Measurements from ENCODE around the gene MTA3.

The MTA3 gene

GRCh38 chr2:42652086-42652485, 83.7 kb downstream of the MTA3 start:
- no peak for TF ChIP-seq MAX (IDR thresholded peaks at IDR 0.05; ENCODE audit: low read depth, low read length)
- TF ChIP-seq, protein P1, sequence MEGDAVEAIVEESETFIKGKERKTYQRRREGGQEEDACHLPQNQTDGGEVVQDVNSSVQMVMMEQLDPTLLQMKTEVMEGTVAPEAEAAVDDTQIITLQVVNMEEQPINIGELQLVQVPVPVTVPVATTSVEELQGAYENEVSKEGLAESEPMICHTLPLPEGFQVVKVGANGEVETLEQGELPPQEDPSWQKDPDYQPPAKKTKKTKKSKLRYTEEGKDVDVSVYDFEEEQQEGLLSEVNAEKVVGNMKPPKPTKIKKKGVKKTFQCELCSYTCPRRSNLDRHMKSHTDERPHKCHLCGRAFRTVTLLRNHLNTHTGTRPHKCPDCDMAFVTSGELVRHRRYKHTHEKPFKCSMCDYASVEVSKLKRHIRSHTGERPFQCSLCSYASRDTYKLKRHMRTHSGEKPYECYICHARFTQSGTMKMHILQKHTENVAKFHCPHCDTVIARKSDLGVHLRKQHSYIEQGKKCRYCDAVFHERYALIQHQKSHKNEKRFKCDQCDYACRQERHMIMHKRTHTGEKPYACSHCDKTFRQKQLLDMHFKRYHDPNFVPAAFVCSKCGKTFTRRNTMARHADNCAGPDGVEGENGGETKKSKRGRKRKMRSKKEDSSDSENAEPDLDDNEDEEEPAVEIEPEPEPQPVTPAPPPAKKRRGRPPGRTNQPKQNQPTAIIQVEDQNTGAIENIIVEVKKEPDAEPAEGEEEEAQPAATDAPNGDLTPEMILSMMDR (IDR thresholded peaks at IDR 0.05; ENCODE audit: low read depth, low read length) = no peak
- no peak for TF ChIP-seq MYC (IDR thresholded peaks at IDR 0.05; ENCODE audit: low read depth, low read length)
- no peak for TF ChIP-seq POLR2A (IDR thresholded peaks at IDR 0.05; ENCODE audit: extremely low read depth, insufficient read length)
- H3K4me3 ChIP-seq (ENCODE audit: low read depth, low read length) = no peak overlapping the region
- no peak for DNase-seq (ENCODE audit: low read depth)

DNA sequence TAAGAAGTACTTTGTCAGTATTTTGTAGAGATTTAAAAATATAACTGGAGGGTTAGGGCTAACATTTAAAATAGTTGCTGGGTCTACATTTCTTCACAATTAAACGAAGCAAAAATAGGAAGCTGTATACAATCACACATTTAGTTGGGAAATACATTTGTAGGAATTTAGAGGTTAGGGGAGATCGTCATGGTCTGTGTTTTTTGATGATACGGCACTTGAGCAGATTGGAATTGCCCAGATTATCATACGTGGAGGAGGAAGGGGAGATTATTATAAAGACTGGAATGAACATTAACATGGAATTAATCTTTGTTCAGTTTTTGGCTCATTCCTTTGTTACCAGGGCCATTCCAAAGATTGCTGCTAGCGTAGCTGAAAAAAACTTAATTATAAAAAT, 84.6 kb downstream of the MTA3 start:
- TF ChIP-seq POLR2A (IDR thresholded peaks at IDR 0.05; ENCODE audit: extremely low read depth, insufficient read length) (no peak), MAX (IDR thresholded peaks at IDR 0.05; ENCODE audit: low read depth, low read length) (no peak), MYC (IDR thresholded peaks at IDR 0.05; ENCODE audit: low read depth, low read length) (no peak)
- TF ChIP-seq, protein P1 (IDR thresholded peaks at IDR 0.05; ENCODE audit: low read depth, low read length) = no peak

GRCh38 chr2:42653908-42654445, 85.5 kb downstream of the MTA3 start:
- no peak for DNase-seq (ENCODE audit: low read depth)
- no peak for TF ChIP-seq MYC (IDR thresholded peaks at IDR 0.05; ENCODE audit: low read depth, low read length)
- TF ChIP-seq, protein P1 (IDR thresholded peaks at IDR 0.05; ENCODE audit: low read depth, low read length) = no peak
- TF ChIP-seq POLR2A (IDR thresholded peaks at IDR 0.05; ENCODE audit: extremely low read depth, insufficient read length) = no peak
- TF ChIP-seq MAX (IDR thresholded peaks at IDR 0.05; ENCODE audit: low read depth, low read length) = no peak
- no peak overlapping the region for H3K4me3 ChIP-seq (ENCODE audit: low read depth, low read length)

More for the DNA sequence above, 84.6 kb downstream of the MTA3 start:
- H3K4me3 ChIP-seq (ENCODE audit: low read depth, low read length) = no peak overlapping the region
- no peak for DNase-seq (ENCODE audit: low read depth)

DNA sequence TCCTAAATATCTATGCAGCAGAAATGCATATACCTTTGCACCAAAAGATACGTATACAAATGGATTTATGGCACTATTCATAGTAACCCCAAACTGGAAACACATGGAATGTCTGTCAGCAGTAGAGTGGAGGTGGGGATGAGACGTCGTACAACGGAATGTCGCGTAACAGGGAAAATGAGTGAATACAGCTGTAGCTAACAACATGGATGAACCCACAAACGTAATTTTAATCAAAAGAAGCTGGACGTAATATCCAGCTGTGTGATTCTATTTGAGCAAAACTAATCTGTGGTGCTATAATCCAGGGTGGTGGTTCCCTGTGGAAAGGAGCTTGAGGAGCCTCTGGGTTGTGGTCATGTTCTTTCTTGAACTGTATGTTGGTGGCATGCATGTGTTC, 89.9 kb downstream of the MTA3 start:
- H3K4me3 ChIP-seq (ENCODE audit: low read depth, low read length) = no peak overlapping the region
- no peak for TF ChIP-seq MAX (IDR thresholded peaks at IDR 0.05; ENCODE audit: low read depth, low read length)
- TF ChIP-seq POLR2A (IDR thresholded peaks at IDR 0.05; ENCODE audit: extremely low read depth, insufficient read length) = no peak
- TF ChIP-seq, protein P1 (IDR thresholded peaks at IDR 0.05; ENCODE audit: low read depth, low read length) = no peak
- TF ChIP-seq MYC (IDR thresholded peaks at IDR 0.05; ENCODE audit: low read depth, low read length) = no peak
- no peak for DNase-seq (ENCODE audit: low read depth)

- no peak overlapping the region for H3K4me3 ChIP-seq (ENCODE audit: low read depth, low read length)
- no peak for DNase-seq (ENCODE audit: low read depth)
- TF ChIP-seq POLR2A (IDR thresholded peaks at IDR 0.05; ENCODE audit: extremely low read depth, insufficient read length) (no peak), MYC (IDR thresholded peaks at IDR 0.05; ENCODE audit: low read depth, low read length) (no peak), MAX (IDR thresholded peaks at IDR 0.05; ENCODE audit: low read depth, low read length) (no peak)
- TF ChIP-seq, protein P1 (IDR thresholded peaks at IDR 0.05; ENCODE audit: low read depth, low read length) = no peak
Observed at GRCh38 chr2:42659609-42660008, 91.2 kb downstream of the MTA3 start.

Data from NB4 (cell line).